ENCODE results near the gene FOXF1. TPM values are rescaled to one million over a fixed set of nuclear protein-coding genes. Genes with fewer than 3 reads are reported as not detected.

Gene FOXF1
- total RNA-seq, 4 donors from 2014 or later = 10.8 to 44.1 (median 23.4) TPM

- Histone ChIP-seq H3K4me1 (peaks cover 0 to 4% (median 0%) of the 10 kb centered on the region in 4 donors), H3K36me3 (no peaks in the 10 kb centered on the region), H3K9me3 (no peaks in the 10 kb centered on the region), H3K27ac (no peak overlapping the region), H3K27me3 (no peaks in the 10 kb centered on the region), H3K4me3 (no peak overlapping the region)
- no peak for DNase-seq
- no peak for TF ChIP-seq CTCF (IDR thresholded peaks at IDR 0.05)
- TF ChIP-seq POLR2AphosphoS5 (IDR thresholded peaks at IDR 0.05) = no peak
- TF ChIP-seq POLR2A (IDR thresholded peaks at IDR 0.05) = no peak
- no peak for TF ChIP-seq EP300 (IDR thresholded peaks at IDR 0.05; ENCODE audit: low read depth)
- in situ Hi-C loops (cut with MboI; ENCODE audit: low pct_ligation_motif_present in 1 of 4, low pct_unique_long_range_greater_than_20kb in 1 of 4, low sequenced_read_pairs in 3 of 4) = no loop called here
- intact Hi-C loops (cut with DNase I; ENCODE audit: low total_unique reads) = no loop called here
- 88 to 96% methylated on average over 4 to 12 of the region's 12 CpGs for WGBS, 2 donors (ENCODE audit: low coverage in 1 of 2)
These were observed 38.4 kb upstream of the FOXF1 start for GRCh38 chr16:86471896-86472295.

- TF ChIP-seq POLR2AphosphoS5 (IDR thresholded peaks at IDR 0.05) (no peak), EP300 (IDR thresholded peaks at IDR 0.05; ENCODE audit: low read depth) (no peak), POLR2A (IDR thresholded peaks at IDR 0.05) (no peak), CTCF (IDR thresholded peaks at IDR 0.05) (no peak)
- in situ Hi-C loops (cut with MboI; ENCODE audit: low pct_ligation_motif_present in 1 of 4, low pct_unique_long_range_greater_than_20kb in 1 of 4, low sequenced_read_pairs in 3 of 4) = no loop called here
- H3K9me3 ChIP-seq = no peaks in the 10 kb centered on the region
These were observed 38.0 kb upstream of the FOXF1 start for GRCh38 chr16:86472366-86472765.

GRCh38 chr16:86476956-86477534 lies 33.3 kb upstream of the FOXF1 start:
- H3K27ac ChIP-seq = peak overlapping the region in 3 of 4 donors; percentile 32 to 40 (median 34)
- TF ChIP-seq EP300 (IDR thresholded peaks at IDR 0.05; ENCODE audit: low read depth) (no peak), CTCF (IDR thresholded peaks at IDR 0.05) (no peak), POLR2AphosphoS5 (IDR thresholded peaks at IDR 0.05) (no peak), POLR2A (IDR thresholded peaks at IDR 0.05) (no peak)
- no peaks in the 10 kb centered on the region for H3K36me3 ChIP-seq
- in situ Hi-C loops (cut with MboI; ENCODE audit: low pct_ligation_motif_present in 1 of 4, low pct_unique_long_range_greater_than_20kb in 1 of 4, low sequenced_read_pairs in 3 of 4) = no loop called here
- WGBS, 2 donors (ENCODE audit: low coverage in 1 of 2) = 18 to 83% methylated on average over 1 to 11 of the region's 11 CpGs
- no peaks in the 10 kb centered on the region for H3K9me3 ChIP-seq
- intact Hi-C loops (cut with DNase I; ENCODE audit: low total_unique reads) = no loop called here
- H3K27me3 ChIP-seq = no peaks in the 10 kb centered on the region
- peaks cover 0 to 6% (median 0%) of the 10 kb centered on the region in 4 donors for H3K4me1 ChIP-seq
- DNase-seq = no peak
- no peak overlapping the region for H3K4me3 ChIP-seq

More at GRCh38 chr16:86472366-86472765, 38.0 kb upstream of the FOXF1 start:
- intact Hi-C loops (cut with DNase I; ENCODE audit: low total_unique reads) = no loop called here
- Histone ChIP-seq H3K4me3 (no peak overlapping the region), H3K27me3 (no peaks in the 10 kb centered on the region), H3K36me3 (no peaks in the 10 kb centered on the region), H3K4me1 (peaks cover 0 to 2% (median 0%) of the 10 kb centered on the region in 4 donors), H3K27ac (no peak overlapping the region)
- WGBS, 2 donors (ENCODE audit: low coverage in 1 of 2) = 91 to 100% methylated on average over 1 to 5 of the region's 5 CpGs
- no peak for DNase-seq

- Histone ChIP-seq H3K36me3 (no peaks in the 10 kb centered on the region), H3K4me3 (no peak overlapping the region), H3K4me1 (peaks cover 0 to 6% (median 0%) of the 10 kb centered on the region in 4 donors), H3K27ac (peak overlapping the region in 3 of 4 donors; percentile 32 to 40 (median 34)), H3K9me3 (no peaks in the 10 kb centered on the region), H3K27me3 (no peaks in the 10 kb centered on the region)
- intact Hi-C loops (cut with DNase I; ENCODE audit: low total_unique reads) = no loop called here
- no peak for TF ChIP-seq POLR2AphosphoS5 (IDR thresholded peaks at IDR 0.05)
- TF ChIP-seq POLR2A (IDR thresholded peaks at IDR 0.05) = no peak
- WGBS, 2 donors (ENCODE audit: low coverage in 1 of 2) = 20 to 57% methylated on average over 1 to 5 of the region's 5 CpGs
- DNase-seq = no peak
- in situ Hi-C loops (cut with MboI; ENCODE audit: low pct_ligation_motif_present in 1 of 4, low pct_unique_long_range_greater_than_20kb in 1 of 4, low sequenced_read_pairs in 3 of 4) = no loop called here
These were observed 32.7 kb upstream of the FOXF1 start for GRCh38 chr16:86477642-86478041.

- in situ Hi-C loops (cut with MboI; ENCODE audit: low pct_ligation_motif_present in 1 of 4, low pct_unique_long_range_greater_than_20kb in 1 of 4, low sequenced_read_pairs in 3 of 4) = no loop called here
These were observed 31.5 kb upstream of the FOXF1 start for GRCh38 chr16:86478779-86479178.

More at GRCh38 chr16:86478779-86479178, 31.5 kb upstream of the FOXF1 start:
- Histone ChIP-seq H3K36me3 (no peaks in the 10 kb centered on the region), H3K27me3 (no peaks in the 10 kb centered on the region), H3K9me3 (no peaks in the 10 kb centered on the region), H3K4me1 (peaks cover 0 to 6% (median 0%) of the 10 kb centered on the region in 4 donors), H3K27ac (no peak overlapping the region), H3K4me3 (no peak overlapping the region)
- intact Hi-C loops (cut with DNase I; ENCODE audit: low total_unique reads) = no loop called here
- no peak for DNase-seq
- no peak for TF ChIP-seq EP300 (IDR thresholded peaks at IDR 0.05; ENCODE audit: low read depth)
- no peak for TF ChIP-seq CTCF (IDR thresholded peaks at IDR 0.05)
- TF ChIP-seq POLR2AphosphoS5 (IDR thresholded peaks at IDR 0.05) = no peak
- TF ChIP-seq POLR2A (IDR thresholded peaks at IDR 0.05) = no peak
